NB4 (cell line): ENCODE data around the gene ABCG2.

Experiments used
- POLR2A ChIP-seq: IDR thresholded peaks from 2 replicates; pipeline ENCODE4 v1.6.1; 2011; ENCODE audit warnings: mild to moderate bottlenecking; ENCODE audit not compliant: insufficient read length; ENCODE audit errors: extremely low read depth
- TF ChIP-seq, protein P1 (sequence below): IDR thresholded peaks from one replicate; pipeline ENCODE4 v1.5.1; 2012; ENCODE audit warnings: low read depth, low read length

DNA sequence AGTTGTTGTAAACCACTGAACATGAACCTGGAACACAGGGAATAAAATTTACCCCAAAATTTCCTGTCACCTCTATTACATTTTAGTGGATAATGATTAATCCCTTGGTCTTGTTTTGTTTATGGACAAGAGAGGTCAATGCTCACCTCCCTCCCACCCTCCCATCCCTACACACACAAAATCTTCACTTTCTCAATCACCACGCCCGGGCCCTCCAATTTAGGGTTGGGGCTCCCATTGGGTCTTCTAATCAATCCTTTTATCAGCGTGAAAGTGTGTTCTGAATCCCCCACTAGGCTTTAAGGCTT is 23.1 kb downstream of the ABCG2 start:
- TF ChIP-seq, protein P1, sequence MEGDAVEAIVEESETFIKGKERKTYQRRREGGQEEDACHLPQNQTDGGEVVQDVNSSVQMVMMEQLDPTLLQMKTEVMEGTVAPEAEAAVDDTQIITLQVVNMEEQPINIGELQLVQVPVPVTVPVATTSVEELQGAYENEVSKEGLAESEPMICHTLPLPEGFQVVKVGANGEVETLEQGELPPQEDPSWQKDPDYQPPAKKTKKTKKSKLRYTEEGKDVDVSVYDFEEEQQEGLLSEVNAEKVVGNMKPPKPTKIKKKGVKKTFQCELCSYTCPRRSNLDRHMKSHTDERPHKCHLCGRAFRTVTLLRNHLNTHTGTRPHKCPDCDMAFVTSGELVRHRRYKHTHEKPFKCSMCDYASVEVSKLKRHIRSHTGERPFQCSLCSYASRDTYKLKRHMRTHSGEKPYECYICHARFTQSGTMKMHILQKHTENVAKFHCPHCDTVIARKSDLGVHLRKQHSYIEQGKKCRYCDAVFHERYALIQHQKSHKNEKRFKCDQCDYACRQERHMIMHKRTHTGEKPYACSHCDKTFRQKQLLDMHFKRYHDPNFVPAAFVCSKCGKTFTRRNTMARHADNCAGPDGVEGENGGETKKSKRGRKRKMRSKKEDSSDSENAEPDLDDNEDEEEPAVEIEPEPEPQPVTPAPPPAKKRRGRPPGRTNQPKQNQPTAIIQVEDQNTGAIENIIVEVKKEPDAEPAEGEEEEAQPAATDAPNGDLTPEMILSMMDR, result no peak
- TF ChIP-seq POLR2A, result no peak
